Colonic mucosa (tissue), 4 donors: ENCODE results near the gene TUBA4A. TPM values are rescaled to one million over a fixed set of nuclear protein-coding genes. Genes with fewer than 3 reads are reported as not detected.

Experiments
- DNase-seq: peaks from one replicate; pipeline ENCODE4 v3.0.0-alpha.2; 2020
- H3K27ac ChIP-seq: fragments of 200-600 bp; one replicate; pipeline ENCODE4 v1.8.0; 2021
- H3K27me3 ChIP-seq: fragments of 200-600 bp; one replicate; pipeline ENCODE4 v1.8.0; 2021
- H3K36me3 ChIP-seq: fragments of 200-600 bp; one replicate; pipeline ENCODE4 v1.8.0; 2021
- H3K4me1 ChIP-seq: fragments of 200-600 bp; one replicate; pipeline ENCODE4 v1.8.0; 2021; ENCODE audit warnings: mild to moderate bottlenecking
- H3K4me3 ChIP-seq: fragments of 200-600 bp; one replicate; pipeline ENCODE4 v1.8.0; 2021
- H3K9ac ChIP-seq, 2 donors: one replicate each; pipeline ENCODE4 v1.7.0; 2013; ENCODE audit warnings: control low read depth in 2 of 2, low read depth in 2 of 2, low read length in 2 of 2
- H3K9me3 ChIP-seq: fragments of 200-600 bp; one replicate; pipeline ENCODE4 v1.8.0; 2021
- intact Hi-C: fragments of 100-400 bp; cut with DNase I; formaldehyde crosslinking; loops from one replicate; pipeline ENCODE4 v1.14.1; 2022
- total RNA-seq, 2 donors: library from RNA; stranded (reverse); fragmentation: NEBNext Ultra II Directional in 1 of 2; extraction: Animal tissue kit (Norgen Biotek cat#: 25700) in 1 of 2; gene quantifications; one replicate each; pipeline ENCODE4 v1.2.1, GENCODE V29; 2021
- TF ChIP-seq, protein P1 (sequence below): fragments of 200-600 bp; IDR thresholded peaks from one replicate; pipeline ENCODE4 v1.8.0; 2022; ENCODE audit warnings: antibody characterized with exemption, mild to moderate bottlenecking
- donor health status: healthy.
- donor health status: DM: no; HTN: no; CAD: no.
- donor health status: DM: no; HTN: no; CAD: no.

The TUBA4A gene
- total RNA-seq, 2 donors from 2014 or later, result 68.4 to 149 TPM

DNA sequence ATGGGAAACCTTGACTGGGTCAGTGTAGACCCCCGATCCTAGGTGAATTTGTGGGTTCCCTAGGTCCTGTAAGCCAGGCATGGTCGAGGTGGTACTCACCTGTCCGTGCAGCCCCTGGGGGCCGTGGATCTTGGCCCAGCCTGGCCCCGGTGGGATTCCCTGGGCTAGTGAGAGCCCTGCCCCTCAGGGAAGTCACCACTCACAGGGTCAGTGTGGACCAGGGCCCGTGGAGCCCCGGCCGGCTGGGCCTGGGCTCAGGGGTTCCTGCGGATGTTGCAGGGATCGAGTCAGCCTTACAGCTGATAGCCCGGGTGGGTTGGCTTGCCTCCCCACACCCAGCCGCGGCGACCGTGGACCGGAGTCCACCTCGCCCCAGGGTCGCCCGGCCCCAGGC is 24.8 kb downstream of the TUBA4A start:
- no peaks in the 10 kb centered on the region for H3K9me3 ChIP-seq
- no peaks in the 10 kb centered on the region for H3K27me3 ChIP-seq
- H3K4me1 ChIP-seq, result peaks cover 7% of the 10 kb centered on the region
- peaks cover 23% of the 10 kb centered on the region for H3K36me3 ChIP-seq
- TF ChIP-seq, protein P1, sequence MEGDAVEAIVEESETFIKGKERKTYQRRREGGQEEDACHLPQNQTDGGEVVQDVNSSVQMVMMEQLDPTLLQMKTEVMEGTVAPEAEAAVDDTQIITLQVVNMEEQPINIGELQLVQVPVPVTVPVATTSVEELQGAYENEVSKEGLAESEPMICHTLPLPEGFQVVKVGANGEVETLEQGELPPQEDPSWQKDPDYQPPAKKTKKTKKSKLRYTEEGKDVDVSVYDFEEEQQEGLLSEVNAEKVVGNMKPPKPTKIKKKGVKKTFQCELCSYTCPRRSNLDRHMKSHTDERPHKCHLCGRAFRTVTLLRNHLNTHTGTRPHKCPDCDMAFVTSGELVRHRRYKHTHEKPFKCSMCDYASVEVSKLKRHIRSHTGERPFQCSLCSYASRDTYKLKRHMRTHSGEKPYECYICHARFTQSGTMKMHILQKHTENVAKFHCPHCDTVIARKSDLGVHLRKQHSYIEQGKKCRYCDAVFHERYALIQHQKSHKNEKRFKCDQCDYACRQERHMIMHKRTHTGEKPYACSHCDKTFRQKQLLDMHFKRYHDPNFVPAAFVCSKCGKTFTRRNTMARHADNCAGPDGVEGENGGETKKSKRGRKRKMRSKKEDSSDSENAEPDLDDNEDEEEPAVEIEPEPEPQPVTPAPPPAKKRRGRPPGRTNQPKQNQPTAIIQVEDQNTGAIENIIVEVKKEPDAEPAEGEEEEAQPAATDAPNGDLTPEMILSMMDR, result no peak
- DNase-seq, result no peak
- intact Hi-C loops, result loop anchor here (10.0 kb wide), 1 partner anchor 66 kb away; no protein-coding TSS in a partner anchor
- peak overlapping the region; percentile 63 for H3K4me3 ChIP-seq
- H3K27ac ChIP-seq, result peak overlapping the region; percentile 88
- peak overlapping the region; percentile 94 to 97 for H3K9ac ChIP-seq

DNA sequence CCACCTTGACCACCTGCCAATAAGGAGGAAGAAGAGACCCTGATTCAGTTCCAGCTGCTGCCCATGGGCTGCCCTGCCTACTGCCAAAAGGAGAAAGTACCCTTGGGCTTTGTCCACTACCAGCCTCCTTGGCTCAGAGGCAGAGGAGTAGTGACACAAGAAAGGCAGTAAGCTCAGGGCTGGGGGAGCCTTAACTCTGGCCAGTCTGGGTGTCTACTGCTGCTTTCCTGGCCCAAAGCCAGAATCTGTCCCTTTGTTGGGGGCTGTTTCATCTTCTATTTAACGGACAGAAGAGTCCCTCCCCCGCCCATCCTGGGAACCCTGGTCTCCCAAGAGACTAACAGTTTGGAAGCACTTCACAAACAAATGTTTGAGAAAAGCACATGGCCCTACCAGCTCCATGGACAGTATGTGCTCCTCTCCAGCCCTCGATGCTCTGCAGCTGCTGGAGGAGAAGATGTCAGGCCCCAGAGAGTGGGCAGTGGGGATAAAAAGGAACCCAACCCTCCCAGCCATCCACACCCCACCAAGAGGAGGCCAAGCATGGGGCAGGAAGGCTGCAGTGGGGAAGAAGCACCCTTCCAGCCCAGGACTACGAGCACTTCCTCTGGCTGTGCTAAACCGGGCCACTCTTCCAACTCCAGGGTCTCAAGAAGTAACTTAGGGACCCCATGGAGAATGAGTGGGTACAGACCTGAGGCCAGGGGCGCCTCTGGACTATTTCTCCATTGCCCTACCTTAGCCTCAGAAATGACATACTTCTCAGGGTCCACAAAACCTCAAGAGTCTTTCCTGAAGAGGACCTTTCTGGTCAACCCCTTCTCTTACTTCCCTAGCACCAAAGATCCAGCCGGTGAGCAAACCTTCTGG is 25.4 kb downstream of the TUBA4A start:
- Histone ChIP-seq H3K9me3 (no peaks in the 10 kb centered on the region), H3K36me3 (peaks cover 25% of the 10 kb centered on the region), H3K4me3 (peak overlapping the region; percentile 63), H3K4me1 (peaks cover 7% of the 10 kb centered on the region), H3K9ac (peak overlapping the region; percentile 94 to 97), H3K27me3 (no peaks in the 10 kb centered on the region), H3K27ac (peak overlapping the region; percentile 88)
- TF ChIP-seq, protein P1, result no peak
- DNase-seq, result no peak
- intact Hi-C loops, result loop anchor here (10.0 kb wide), 1 partner anchor 67 kb away; no protein-coding TSS in a partner anchor

DNA sequence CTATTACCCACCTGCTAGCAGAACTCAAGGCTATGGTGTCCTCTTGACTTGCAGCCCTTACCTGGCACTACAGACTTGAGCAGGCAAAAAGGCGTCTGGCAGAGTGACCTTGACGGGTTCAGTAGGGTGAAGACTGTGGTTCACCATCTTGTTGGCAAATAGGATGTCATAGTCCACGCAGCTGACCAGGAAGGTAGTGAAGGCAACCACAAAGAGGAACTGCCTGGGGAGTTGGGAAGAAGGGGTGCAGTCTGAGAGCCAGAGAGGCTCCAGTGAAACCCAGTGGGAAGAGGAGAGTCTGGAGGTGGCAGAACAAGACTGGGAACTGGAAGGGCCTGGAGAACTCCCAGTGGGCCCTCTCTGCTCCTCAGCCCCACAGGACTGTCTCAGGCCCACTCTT is 28.4 kb downstream of the TUBA4A start:
- DNase-seq, result no peak
- Histone ChIP-seq H3K9me3 (no peaks in the 10 kb centered on the region), H3K36me3 (peaks cover 31% of the 10 kb centered on the region), H3K9ac (no peak overlapping the region), H3K4me3 (no peak overlapping the region), H3K4me1 (peaks cover 7% of the 10 kb centered on the region), H3K27ac (no peak overlapping the region), H3K27me3 (no peaks in the 10 kb centered on the region)
- TF ChIP-seq, protein P1, result no peak
- intact Hi-C loops, result loop anchor here (10.0 kb wide), 1 partner anchor 69 kb away; no protein-coding TSS in a partner anchor

DNA sequence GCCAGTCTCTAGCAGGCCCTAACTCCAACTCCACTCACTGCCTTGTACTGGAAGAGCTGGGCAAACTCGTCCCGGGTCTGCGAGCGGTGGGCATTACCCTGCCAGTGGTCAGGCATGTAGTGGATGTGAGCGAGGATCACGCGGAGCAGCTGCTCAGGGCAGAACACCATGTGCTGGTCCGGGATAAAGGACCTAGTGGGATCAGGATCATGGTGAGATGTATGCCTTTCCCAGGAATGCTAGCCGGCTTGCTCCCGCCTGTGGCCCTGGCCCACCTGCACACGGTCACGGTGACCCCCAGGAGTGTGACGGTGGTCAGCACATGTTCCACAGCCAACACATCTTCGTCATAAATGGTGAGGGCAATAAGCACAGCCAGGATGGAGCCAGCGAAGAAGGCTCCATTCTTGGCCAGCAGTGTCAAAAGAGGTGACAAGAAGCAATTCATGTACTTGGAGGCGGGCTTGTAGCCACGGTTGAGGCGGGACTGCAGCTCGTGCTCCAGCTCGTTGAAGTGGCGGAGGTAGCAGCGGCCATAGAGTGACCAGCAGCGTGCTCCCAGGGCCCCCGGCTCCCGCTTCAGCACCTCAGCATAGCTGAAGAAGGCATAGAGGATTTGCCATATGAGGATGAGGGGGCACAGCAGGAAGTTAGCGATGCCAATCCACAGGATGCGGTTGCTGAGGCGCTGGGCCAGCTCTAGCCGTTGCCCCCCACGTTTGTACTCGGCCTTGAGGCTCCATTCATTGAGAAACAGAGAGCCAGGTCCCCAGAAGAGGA is 29.7 kb downstream of the TUBA4A start:
- DNase-seq, result no peak
- H3K27me3 ChIP-seq, result no peaks in the 10 kb centered on the region
- H3K9ac ChIP-seq, result no peak overlapping the region
- H3K4me1 ChIP-seq, result peaks cover 13% of the 10 kb centered on the region
- H3K36me3 ChIP-seq, result peaks cover 31% of the 10 kb centered on the region
- H3K4me3 ChIP-seq, result no peak overlapping the region
- H3K9me3 ChIP-seq, result no peaks in the 10 kb centered on the region
- TF ChIP-seq, protein P1, result no peak
- intact Hi-C loops, result loop anchor here (10.0 kb wide), 1 partner anchor 71 kb away; no protein-coding TSS in a partner anchor
- H3K27ac ChIP-seq, result no peak overlapping the region

- Histone ChIP-seq H3K9ac (no peak overlapping the region), H3K27ac (no peak overlapping the region), H3K4me3 (no peak overlapping the region), H3K36me3 (peaks cover 31% of the 10 kb centered on the region), H3K4me1 (peaks cover 6% of the 10 kb centered on the region), H3K9me3 (no peaks in the 10 kb centered on the region), H3K27me3 (no peaks in the 10 kb centered on the region)
- no peak for DNase-seq
- intact Hi-C loops, result loop anchor here (10.0 kb wide), 1 partner anchor 73 kb away; no protein-coding TSS in a partner anchor
- TF ChIP-seq, protein P1, result no peak
Measured at GRCh38 chr2:219221957-219222518, 31.7 kb downstream of the TUBA4A start.
